GM12875 (cell line): ENCODE results near the gene BEND3.
"Not testable (repeated sequence)": the region's sequence is repeated elsewhere in the genome, so short reads cannot be mapped to it uniquely, and the experiment has no call there.

ENCODE experiments used
- H3K4me3 ChIP-seq: one replicate; pipeline ENCODE4 v1.5.1; 2011; ENCODE audit warnings: low read depth, low read length, control low read depth
- TF ChIP-seq, protein P1 (sequence below): IDR thresholded peaks from 2 replicates; pipeline ENCODE4 v1.5.1; 2011; ENCODE audit warnings: low read depth, mild to moderate bottlenecking, control low read depth, inconsistent platforms, low read length, moderate library complexity, borderline replicate concordance; ENCODE audit not compliant: insufficient read depth

Gene BEND3

DNA sequence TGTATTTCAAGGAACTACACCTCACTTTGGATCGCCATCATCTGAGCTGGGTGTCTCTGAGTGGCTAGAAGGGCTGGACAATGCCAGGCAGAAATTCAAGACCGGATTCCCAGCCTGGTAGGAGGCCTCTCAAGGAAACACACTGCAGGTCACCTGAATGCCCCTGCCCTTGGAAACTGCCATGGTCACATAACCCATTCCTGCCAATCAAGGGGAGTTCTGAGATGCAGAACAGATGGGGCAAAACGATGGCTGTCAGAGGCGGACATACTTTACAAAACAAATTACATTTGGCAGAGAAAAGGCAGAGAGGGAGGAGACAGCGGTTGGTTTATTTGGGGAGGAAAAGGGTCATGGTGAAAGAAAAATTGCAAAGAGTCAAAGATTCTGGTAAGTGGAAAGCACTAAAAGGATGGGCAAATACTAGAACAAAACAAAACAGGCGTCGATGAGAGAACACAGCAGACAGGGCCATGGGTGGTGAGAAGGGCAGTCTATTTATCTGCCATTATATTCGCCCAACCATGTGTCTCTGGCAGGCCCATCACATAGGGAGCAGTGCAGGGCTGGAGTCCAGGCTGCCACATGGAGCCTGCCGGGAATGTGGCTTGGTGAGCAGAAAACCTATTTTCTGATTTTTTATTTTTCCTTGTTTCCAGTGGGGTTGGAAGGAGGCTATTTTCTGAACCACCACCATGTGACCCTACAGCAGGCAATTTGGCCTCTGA lies 13.5 kb downstream of the BEND3 start:
- TF ChIP-seq, protein P1, sequence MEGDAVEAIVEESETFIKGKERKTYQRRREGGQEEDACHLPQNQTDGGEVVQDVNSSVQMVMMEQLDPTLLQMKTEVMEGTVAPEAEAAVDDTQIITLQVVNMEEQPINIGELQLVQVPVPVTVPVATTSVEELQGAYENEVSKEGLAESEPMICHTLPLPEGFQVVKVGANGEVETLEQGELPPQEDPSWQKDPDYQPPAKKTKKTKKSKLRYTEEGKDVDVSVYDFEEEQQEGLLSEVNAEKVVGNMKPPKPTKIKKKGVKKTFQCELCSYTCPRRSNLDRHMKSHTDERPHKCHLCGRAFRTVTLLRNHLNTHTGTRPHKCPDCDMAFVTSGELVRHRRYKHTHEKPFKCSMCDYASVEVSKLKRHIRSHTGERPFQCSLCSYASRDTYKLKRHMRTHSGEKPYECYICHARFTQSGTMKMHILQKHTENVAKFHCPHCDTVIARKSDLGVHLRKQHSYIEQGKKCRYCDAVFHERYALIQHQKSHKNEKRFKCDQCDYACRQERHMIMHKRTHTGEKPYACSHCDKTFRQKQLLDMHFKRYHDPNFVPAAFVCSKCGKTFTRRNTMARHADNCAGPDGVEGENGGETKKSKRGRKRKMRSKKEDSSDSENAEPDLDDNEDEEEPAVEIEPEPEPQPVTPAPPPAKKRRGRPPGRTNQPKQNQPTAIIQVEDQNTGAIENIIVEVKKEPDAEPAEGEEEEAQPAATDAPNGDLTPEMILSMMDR = no peak
- H3K4me3 ChIP-seq = no peak overlapping the region

DNA sequence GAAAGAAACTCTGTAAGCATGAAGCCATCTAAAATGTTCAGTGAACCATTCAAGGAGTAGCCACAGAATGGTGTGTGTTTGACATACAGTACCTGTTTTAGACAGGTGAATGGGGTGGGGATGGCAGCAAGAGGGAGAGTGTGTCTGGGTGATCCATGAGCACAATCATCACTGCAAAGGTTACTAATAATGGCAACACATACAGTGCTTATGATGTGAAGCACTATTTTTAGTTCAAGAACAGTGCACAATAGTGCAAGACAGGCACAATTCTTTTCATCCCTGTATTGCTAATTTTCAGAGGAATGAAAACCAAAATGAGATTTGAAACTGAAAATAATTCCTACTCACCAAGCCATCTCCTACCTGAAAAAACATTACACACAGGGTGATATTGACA lies 14.1 kb downstream of the BEND3 start:
- no peak overlapping the region for H3K4me3 ChIP-seq
- TF ChIP-seq, protein P1 = no peak

DNA sequence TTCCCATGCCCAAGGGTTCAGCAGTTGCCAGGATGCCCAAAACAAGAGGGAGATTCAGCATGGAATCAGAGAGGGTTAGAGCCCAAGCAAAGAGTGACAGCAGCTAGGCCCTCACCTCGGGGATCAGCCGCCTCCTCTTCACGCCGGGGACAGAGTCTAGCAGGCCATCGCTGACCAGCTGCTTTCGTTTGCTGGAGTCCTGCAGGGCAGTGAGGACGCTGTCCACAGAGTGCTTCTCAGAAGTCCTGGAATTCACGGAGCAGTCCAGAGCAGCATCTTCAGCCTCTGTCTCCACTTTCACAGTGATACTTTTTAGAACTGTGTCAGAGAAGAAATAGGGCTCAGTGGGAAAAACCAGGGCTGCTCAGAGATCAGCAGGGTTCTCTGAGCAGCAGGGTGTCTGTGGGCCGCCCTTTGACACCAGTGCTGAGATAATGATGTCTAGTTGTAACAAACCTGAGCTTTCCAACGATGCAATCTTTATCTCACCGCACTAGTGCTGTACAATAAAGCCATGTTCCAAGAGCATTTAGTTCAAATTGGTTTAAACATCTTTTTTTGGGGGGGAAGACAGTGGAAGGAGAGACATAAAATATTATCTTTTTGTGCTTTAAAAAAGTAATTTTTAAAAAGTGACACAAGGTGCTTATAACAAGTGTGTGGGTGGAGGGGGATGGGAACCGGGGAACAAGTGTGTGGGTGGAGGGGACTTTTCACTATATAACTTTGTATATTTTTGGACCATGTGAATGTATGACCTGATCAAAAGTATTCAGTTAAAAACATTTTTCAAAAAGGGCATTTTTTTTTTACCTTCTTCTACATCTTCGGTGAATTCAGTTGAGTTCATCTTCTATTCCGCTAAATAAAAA lies 16.6 kb downstream of the BEND3 start:
- no peak overlapping the region for H3K4me3 ChIP-seq
- TF ChIP-seq, protein P1 = no peak

DNA sequence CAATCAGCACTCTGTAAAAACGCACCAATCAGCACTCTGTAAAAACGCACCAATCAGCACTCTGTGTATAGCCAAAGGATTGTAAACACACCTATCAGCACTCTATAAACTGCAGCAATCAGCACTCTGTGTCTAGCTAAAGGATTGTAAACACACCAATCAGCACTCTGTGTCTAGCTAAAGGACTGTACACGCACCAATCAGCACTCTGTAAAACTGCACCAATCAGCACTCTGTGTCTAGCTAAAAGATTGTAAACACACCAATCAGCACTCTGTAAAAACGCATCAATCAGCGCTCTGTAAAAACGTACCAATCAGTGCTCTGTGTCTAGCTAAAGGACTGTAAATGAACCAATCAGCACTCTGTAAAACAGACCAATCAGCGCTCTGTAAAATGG lies 30.9 kb downstream of the BEND3 start:
- not testable (repeated sequence) for H3K4me3 ChIP-seq

DNA sequence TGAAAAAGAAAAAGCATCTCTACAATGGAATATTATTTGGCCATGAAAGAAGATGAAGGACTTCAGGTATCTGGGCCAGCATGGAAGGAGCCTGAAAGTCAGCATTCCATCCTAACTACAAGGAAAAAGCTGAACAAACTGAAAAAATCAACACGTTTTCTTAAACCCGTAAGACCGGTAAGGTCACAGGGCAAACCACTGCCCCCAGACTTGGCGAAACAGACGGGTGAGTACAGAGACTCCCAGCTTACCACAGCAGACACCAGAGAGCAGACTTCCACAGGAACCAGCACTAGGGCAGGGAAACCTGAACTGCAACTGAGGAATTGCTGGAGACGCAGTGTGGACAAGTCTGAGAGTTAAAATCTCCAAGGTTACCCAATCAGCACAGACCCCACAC lies 31.4 kb downstream of the BEND3 start:
- no peak overlapping the region for H3K4me3 ChIP-seq
- TF ChIP-seq, protein P1 = no peak

DNA sequence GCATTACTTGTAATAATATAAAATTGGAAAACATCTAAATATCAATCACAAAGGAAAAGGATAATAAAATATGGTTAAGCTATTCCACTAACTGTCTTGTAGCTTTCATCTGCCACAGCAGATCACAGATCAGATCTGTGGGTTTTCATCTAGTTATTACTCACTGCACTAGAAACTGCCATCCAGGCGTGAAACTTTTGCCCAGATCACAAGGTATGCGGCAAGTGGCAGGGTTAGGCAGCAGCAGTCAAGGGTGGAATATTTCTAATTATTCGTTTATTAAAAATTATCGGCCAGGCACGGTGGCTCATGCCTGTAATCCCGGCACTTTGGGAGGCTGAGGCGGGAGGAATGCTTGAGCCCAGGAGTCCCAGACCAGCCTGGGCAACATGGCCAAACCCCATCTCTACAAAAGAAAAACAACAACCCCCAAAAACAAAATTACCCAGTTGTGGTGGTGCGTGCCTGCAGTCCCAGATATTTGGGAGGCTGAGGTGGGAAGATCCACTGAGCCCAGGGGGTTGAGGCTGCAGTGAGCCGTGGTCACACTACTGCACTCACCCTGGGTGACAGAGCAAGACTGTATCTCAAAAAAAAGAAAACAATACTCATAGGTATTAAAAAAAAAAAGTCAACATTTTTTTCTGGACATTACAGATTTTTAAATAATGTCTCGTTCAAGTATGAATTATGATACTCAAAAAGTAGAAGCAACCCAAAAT lies 32.1 kb downstream of the BEND3 start:
- H3K4me3 ChIP-seq = no peak overlapping the region
- TF ChIP-seq, protein P1 = no peak

DNA sequence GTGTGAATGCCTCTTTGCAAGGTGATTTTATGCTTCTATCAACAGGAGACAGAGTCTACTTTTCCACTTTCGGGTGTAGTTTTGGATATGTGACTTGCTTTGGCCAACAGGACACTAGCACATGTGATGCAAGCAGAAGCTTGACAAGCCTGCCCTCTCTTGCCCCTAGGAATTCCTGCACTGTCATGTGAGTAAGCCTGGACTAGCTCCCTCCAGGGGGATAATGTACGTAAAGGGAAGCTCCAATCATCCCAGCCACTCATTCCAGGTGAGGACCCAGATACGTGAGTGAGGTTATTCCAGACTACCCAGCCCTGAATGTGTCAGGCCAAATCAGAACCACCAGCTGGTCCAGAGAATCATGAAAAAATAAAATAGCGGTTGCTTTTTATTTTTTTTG lies 33.3 kb downstream of the BEND3 start:
- TF ChIP-seq, protein P1 = no peak
- no peak overlapping the region for H3K4me3 ChIP-seq
